Brain microvascular endothelial cell (primary cell): ENCODE results near the gene HDAC7.

Experiments
- DNase-seq: peaks from one replicate; pipeline ENCODE4 v3.0.0-alpha.2; 2020
- H3K27ac ChIP-seq: fragments of 250-450 bp; sonication (Bioruptor Pico); 2 replicates; pipeline ENCODE4 v1.5.1; 2020; ENCODE audit warnings: mild to moderate bottlenecking, moderate library complexity
- H3K27me3 ChIP-seq: fragments of 250-450 bp; sonication (Bioruptor Pico); replicated peaks from 2 replicates; pipeline ENCODE4 v1.5.1; 2020; ENCODE audit warnings: mild to moderate bottlenecking
- H3K36me3 ChIP-seq: fragments of 250-450 bp; sonication (Bioruptor Pico); replicated peaks from 2 replicates; pipeline ENCODE4 v1.5.1; 2020; ENCODE audit warnings: mild to moderate bottlenecking
- H3K4me3 ChIP-seq: 2 replicates; pipeline ENCODE4 v1.5.1; 2011; ENCODE audit warnings: low read depth, mild to moderate bottlenecking, control low read depth, low read length, moderate library complexity
- in situ Hi-C: cut with HindIII; loops from 2 replicates; pipeline ENCODE4 v1.10.0; 2017; ENCODE audit warnings: low sequenced_read_pairs, low pct_ligation_motif_present
- TF ChIP-seq, protein P1 (sequence below): IDR thresholded peaks from 2 replicates; pipeline ENCODE4 v1.5.1; 2011; ENCODE audit warnings: low read depth, mild to moderate bottlenecking, moderate library complexity, low read length, control low read depth, inconsistent platforms; ENCODE audit errors: missing control alignments

The HDAC7 gene

DNA sequence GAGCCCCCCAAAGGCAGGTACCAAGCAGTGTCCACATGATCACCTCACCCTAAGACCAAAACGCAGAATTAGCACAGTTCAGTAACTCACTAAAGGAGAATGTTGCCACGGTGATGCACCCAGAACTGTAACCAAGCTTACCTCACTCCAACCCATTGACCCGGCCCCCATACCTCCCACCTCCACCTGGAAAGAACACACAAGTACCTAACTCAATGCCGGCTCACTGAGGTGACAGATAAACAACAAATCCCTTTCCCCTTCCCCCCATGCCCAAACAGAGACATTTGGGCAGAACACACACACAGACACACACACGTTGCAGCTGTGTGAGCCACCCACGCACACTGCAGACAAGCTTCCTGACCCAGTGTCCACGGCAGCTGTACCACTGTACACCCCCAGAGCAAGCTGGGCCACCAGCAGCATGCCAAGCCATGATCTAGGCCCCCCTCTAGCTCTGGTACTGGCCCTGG is 62.3 kb downstream of the HDAC7 start:
- Histone ChIP-seq H3K27ac (no peak overlapping the region), H3K27me3 (no peaks in the 10 kb centered on the region), H3K4me3 (no peak overlapping the region), H3K36me3 (no peaks in the 10 kb centered on the region)
- TF ChIP-seq, protein P1, sequence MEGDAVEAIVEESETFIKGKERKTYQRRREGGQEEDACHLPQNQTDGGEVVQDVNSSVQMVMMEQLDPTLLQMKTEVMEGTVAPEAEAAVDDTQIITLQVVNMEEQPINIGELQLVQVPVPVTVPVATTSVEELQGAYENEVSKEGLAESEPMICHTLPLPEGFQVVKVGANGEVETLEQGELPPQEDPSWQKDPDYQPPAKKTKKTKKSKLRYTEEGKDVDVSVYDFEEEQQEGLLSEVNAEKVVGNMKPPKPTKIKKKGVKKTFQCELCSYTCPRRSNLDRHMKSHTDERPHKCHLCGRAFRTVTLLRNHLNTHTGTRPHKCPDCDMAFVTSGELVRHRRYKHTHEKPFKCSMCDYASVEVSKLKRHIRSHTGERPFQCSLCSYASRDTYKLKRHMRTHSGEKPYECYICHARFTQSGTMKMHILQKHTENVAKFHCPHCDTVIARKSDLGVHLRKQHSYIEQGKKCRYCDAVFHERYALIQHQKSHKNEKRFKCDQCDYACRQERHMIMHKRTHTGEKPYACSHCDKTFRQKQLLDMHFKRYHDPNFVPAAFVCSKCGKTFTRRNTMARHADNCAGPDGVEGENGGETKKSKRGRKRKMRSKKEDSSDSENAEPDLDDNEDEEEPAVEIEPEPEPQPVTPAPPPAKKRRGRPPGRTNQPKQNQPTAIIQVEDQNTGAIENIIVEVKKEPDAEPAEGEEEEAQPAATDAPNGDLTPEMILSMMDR = no peak
- no peak for DNase-seq
- in situ Hi-C loops = no loop called here

DNA sequence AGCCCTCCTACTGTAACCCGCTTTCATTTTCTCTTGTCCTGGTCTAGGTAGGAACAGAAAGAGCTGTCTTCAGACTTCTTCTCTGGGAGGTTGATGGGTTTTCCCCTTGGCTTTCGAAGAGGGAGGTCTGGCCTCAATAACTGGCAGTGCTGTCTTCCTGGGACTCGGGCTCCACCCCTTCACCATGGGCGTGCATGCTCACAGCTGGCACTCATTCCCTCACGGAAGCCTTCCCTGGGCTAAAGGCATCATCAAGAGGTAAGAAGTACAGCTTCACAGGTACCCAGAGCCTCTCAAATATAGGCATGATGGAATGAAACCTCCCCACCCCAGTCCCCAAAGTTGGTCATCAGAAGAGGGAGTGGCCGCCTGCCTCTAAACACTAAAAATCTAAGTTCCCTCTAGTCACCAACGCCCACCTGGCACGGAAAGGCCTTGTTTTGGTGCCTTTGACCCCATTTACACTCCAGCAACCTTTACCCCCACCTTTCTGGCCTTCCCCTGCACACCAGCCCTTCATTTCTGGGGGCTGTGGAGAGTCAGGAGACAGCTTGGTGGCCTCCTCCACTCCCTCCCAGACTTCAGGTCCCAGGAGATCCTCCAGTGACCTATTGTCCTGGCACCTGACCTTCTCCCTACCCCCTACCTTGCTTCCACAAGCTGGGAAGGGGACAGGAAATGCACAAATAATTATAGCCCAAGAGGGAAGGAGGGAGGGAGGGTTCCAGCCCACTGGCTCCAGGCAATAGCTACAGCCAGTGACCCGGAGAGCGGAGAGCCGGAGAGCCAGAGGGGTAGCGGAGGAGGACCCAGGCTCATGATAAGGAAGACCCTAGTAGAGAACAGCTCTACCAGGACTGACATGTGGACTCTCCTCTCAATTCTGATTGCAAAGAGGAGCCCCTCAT is 63.8 kb downstream of the HDAC7 start:
- Histone ChIP-seq H3K27ac (no peak overlapping the region), H3K36me3 (no peaks in the 10 kb centered on the region), H3K27me3 (no peaks in the 10 kb centered on the region), H3K4me3 (no peak overlapping the region)
- DNase-seq = no peak
- in situ Hi-C loops = no loop called here
- TF ChIP-seq, protein P1 = no peak

DNA sequence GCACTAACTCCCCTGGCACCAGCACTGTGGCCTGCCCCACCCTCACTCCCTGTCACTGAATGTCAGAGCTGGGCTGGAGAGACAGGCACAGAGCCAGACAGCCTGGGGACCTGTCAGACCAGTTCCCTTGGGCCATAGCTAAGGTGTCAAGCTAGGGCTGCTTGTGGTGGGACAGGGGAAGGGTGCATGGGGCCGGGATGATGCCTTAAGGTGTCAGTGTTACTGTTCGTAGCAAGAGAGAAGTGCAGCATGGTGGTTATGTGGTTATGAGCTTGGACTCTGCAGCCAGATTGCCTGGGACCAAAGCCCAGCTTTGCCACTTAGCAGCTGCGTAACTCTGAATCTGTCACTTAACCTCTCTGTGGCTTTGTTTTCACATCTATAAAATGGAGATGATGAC is 64.8 kb downstream of the HDAC7 start:
- DNase-seq = no peak
- no peaks in the 10 kb centered on the region for H3K27me3 ChIP-seq
- no peak overlapping the region for H3K4me3 ChIP-seq
- H3K27ac ChIP-seq = no peak overlapping the region
- H3K36me3 ChIP-seq = no peaks in the 10 kb centered on the region
- in situ Hi-C loops = no loop called here
- TF ChIP-seq, protein P1 = no peak

DNA sequence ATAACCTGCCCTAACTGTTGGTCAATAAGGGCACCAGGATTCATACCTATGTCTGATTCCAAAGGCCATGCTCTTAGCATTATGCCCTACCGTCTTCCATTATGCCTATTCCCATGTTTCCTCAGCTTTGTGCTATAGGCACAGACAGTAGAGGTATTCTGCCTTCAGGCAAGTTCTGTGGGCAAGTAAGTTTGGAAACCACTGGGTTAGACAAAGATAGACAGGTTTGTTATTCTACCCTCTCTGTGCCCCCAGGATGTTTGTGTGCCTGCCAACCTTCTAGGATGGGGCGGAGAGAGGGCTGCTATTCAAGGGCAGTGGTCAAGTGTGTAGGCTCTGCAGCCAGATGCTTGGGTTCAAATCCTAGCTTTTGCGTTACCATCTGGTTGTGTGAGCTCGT is 65.6 kb downstream of the HDAC7 start:
- TF ChIP-seq, protein P1 = no peak
- Histone ChIP-seq H3K27ac (no peak overlapping the region), H3K36me3 (no peaks in the 10 kb centered on the region), H3K4me3 (no peak overlapping the region), H3K27me3 (no peaks in the 10 kb centered on the region)
- in situ Hi-C loops = no loop called here
- DNase-seq = no peak

DNA sequence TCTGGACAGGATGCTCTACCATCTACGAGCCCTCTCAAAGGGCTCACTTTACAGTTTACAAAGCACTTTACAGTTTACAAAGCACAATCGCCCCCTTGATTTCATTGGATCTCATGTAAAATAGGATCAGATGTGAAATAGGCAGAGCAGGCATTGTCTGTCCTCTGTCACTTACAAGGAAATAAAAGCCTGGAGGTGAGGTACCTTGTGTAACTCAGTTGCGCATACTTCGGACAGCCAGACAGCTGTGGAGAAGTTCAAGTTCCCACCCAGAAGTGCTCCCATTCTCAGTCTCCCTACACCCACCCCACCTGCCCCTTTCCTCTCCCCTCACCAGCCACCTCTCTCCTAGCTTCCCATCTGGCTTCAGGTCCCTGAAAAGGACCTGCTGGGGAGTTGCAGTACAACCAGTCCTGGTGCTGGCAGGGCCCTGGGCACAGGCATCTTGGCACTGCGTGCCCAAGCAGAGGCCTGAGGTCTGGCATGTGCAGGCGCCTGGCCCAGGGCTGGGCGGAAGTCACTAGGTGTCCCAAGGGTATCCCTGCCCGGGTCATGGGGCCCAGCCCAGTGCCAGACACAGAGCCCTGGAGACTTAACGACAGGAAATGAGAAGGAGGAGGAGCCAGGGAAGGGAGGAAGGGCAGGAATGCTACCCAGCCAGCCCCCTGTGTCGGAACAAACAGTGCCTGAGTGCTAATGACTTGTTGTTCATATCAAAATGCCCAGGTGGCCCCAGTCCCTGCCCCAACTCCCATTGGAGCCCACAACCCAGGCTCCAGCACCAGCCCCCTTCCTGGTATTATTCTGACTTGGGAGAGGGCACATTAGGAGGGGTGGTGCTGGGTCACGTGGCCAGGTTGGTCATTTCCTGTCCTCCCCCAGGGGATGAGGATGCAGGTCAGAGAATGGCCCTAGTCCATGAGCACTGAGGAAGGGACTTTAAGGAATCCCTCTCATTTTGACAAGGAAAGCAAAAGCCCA is 66.4 kb downstream of the HDAC7 start:
- in situ Hi-C loops = no loop called here
- DNase-seq = no peak
- Histone ChIP-seq H3K27me3 (no peaks in the 10 kb centered on the region), H3K4me3 (no peak overlapping the region), H3K36me3 (no peaks in the 10 kb centered on the region), H3K27ac (no peak overlapping the region)
- TF ChIP-seq, protein P1 = no peak
